DOHH2 (cell line): Measurements from ENCODE around the gene MAP1B.

Experiments used
- H3F3A ChIP-seq: fragments of 200-600 bp; sonication (generic), shearing (Covaris generic); 2 replicates; pipeline ENCODE4 v1.6.0; 2016; ENCODE audit warnings: antibody characterized with exemption, mild to moderate bottlenecking; ENCODE audit not compliant: control insufficient read depth, insufficient read depth
- H3K27ac ChIP-seq: fragments of 200-600 bp; sonication (generic); 2 replicates; pipeline ENCODE4 v1.5.1; 2014; ENCODE audit warnings: low read depth, mild to moderate bottlenecking, low read length, moderate library complexity
- H3K27me3 ChIP-seq: fragments of 200-600 bp; sonication (generic); 2 replicates; pipeline ENCODE4 v1.6.1; 2014; ENCODE audit warnings: mild to moderate bottlenecking, low read length, mixed read lengths; ENCODE audit not compliant: control insufficient read depth
- H3K36me3 ChIP-seq: fragments of 200-600 bp; sonication (generic); 2 replicates; pipeline ENCODE4 v1.6.1; 2014; ENCODE audit warnings: mild to moderate bottlenecking, low read length, moderate library complexity, mixed read lengths; ENCODE audit not compliant: control insufficient read depth
- H3K4me1 ChIP-seq: fragments of 200-600 bp; sonication (generic); 2 replicates; pipeline ENCODE4 v1.6.1; 2014; ENCODE audit warnings: mild to moderate bottlenecking, low read length, mixed read lengths; ENCODE audit not compliant: control insufficient read depth
- H3K4me2 ChIP-seq: fragments of 200-600 bp; sonication (generic); 2 replicates; pipeline ENCODE4 v1.6.0; 2014; ENCODE audit warnings: mild to moderate bottlenecking, low read length, moderate library complexity
- H3K4me3 ChIP-seq: fragments of 200-600 bp; sonication (generic); 2 replicates; pipeline ENCODE4 v1.5.1; 2014; ENCODE audit warnings: mild to moderate bottlenecking, low read length, mixed read lengths
- H3K79me2 ChIP-seq: fragments of 200-600 bp; sonication (generic); 2 replicates; pipeline ENCODE4 v1.6.1; 2014; ENCODE audit warnings: mild to moderate bottlenecking, low read length, mixed read lengths; ENCODE audit not compliant: control insufficient read depth
- H3K9me2 ChIP-seq: fragments of 200-600 bp; sonication (generic); replicated peaks from 2 replicates; pipeline ENCODE4 v1.6.1; 2014; ENCODE audit warnings: mild to moderate bottlenecking, low read length, mixed read lengths; ENCODE audit not compliant: control insufficient read depth
- H3K9me3 ChIP-seq: fragments of 200-600 bp; sonication (generic); 2 replicates; pipeline ENCODE4 v1.6.1; 2014; ENCODE audit warnings: antibody characterized with exemption, low read length, mixed read lengths; ENCODE audit not compliant: control insufficient read depth, insufficient read depth
- H4K20me1 ChIP-seq: fragments of 200-600 bp; sonication (generic); 2 replicates; pipeline ENCODE4 v1.6.0; 2014; ENCODE audit warnings: low read depth, mild to moderate bottlenecking, antibody characterized with exemption, low read length, moderate library complexity; ENCODE audit not compliant: control insufficient read depth, insufficient read depth
- CTCF ChIP-seq: fragments of 200-600 bp; sonication (generic); IDR thresholded peaks from one replicate; pipeline ENCODE4 v1.5.1; 2014; ENCODE audit warnings: antibody characterized with exemption, mild to moderate bottlenecking, low read depth, low read length; ENCODE audit not compliant: poor library complexity, severe bottlenecking
- EZH2phosphoT487 ChIP-seq: fragments of 200-600 bp; sonication (generic); IDR thresholded peaks from 2 replicates; pipeline ENCODE4 v1.6.1; 2017; ENCODE audit warnings: borderline replicate concordance, mild to moderate bottlenecking, antibody characterized with exemption, low read length, moderate library complexity, mixed read lengths

The MAP1B gene

GRCh38 chr5:72209147-72210115 lies 102.2 kb downstream of the MAP1B start:
- Histone ChIP-seq H3K9me2 (no peaks in the 10 kb centered on the region), H3K4me2 (no peak overlapping the region), H3K27me3 (no peaks in the 10 kb centered on the region), H3F3A (no peaks in the 10 kb centered on the region; the same call in 1 of the 2 replicates), H4K20me1 (no peaks in the 10 kb centered on the region), H3K9me3 (no peaks in the 10 kb centered on the region), H3K36me3 (no peaks in the 10 kb centered on the region; the same call in 1 of the 2 replicates), H3K4me3 (no peak overlapping the region), H3K27ac (no peak overlapping the region), H3K79me2 (no peaks in the 10 kb centered on the region), H3K4me1 (no peaks in the 10 kb centered on the region)
- TF ChIP-seq EZH2phosphoT487 = no peak
- no peak for TF ChIP-seq CTCF

GRCh38 chr5:72210888-72211678 lies 103.8 kb downstream of the MAP1B start:
- no peaks in the 10 kb centered on the region for H4K20me1 ChIP-seq
- no peak overlapping the region for H3K4me3 ChIP-seq
- no peaks in the 10 kb centered on the region for H3K4me1 ChIP-seq
- no peaks in the 10 kb centered on the region for H3K79me2 ChIP-seq
- no peak overlapping the region for H3K4me2 ChIP-seq
- TF ChIP-seq EZH2phosphoT487 (no peak), CTCF (no peak)
- no peak overlapping the region for H3K27ac ChIP-seq
- no peaks in the 10 kb centered on the region; the same call in 1 of the 2 replicates for H3K36me3 ChIP-seq
- H3K9me3 ChIP-seq = no peaks in the 10 kb centered on the region
- H3K27me3 ChIP-seq = no peaks in the 10 kb centered on the region
- H3K9me2 ChIP-seq = no peaks in the 10 kb centered on the region
- H3F3A ChIP-seq = no peaks in the 10 kb centered on the region; the same call in 1 of the 2 replicates

- TF ChIP-seq EZH2phosphoT487 (no peak), CTCF (no peak)
Measured at GRCh38 chr5:72212171-72212570, 104.9 kb downstream of the MAP1B start.

More at GRCh38 chr5:72212171-72212570, 104.9 kb downstream of the MAP1B start:
- H3K27ac ChIP-seq = no peak overlapping the region
- H3K36me3 ChIP-seq = peaks cover 6% of the 10 kb centered on the region
- H3K9me3 ChIP-seq = no peaks in the 10 kb centered on the region
- H3K4me3 ChIP-seq = no peak overlapping the region
- H4K20me1 ChIP-seq = no peaks in the 10 kb centered on the region
- H3K4me1 ChIP-seq = no peaks in the 10 kb centered on the region
- H3K4me2 ChIP-seq = no peak overlapping the region
- no peaks in the 10 kb centered on the region for H3K79me2 ChIP-seq
- H3K27me3 ChIP-seq = no peaks in the 10 kb centered on the region
- H3F3A ChIP-seq = no peaks in the 10 kb centered on the region; the same call in 1 of the 2 replicates
- H3K9me2 ChIP-seq = no peaks in the 10 kb centered on the region
